ENCODE data around the gene VIPR2.

DNA sequence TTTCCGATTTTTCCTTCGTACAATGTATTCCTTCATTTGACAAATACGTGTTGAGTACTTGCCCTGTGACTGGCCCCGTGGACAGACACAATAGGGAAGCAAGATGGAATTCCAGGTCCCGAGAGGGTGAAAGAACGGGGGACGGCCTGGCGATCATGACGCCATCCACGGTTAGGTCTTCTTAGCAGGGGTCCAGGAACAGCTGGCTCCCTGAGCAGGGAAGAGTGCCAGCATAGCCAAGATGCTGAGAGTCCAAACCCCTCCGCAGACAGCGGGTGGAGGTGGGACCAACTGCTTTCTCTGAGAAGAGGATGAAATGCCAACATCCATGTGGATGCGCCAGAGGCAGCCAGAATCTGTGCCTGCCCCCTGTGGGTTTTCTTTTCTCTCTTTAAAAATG lies 144.6 kb downstream of the VIPR2 start:
- no peak for TF ChIP-seq SMC3 (conservative IDR thresholded peaks at IDR 0.05; ENCODE audit: poor library complexity)
- TF ChIP-seq, protein P1, sequence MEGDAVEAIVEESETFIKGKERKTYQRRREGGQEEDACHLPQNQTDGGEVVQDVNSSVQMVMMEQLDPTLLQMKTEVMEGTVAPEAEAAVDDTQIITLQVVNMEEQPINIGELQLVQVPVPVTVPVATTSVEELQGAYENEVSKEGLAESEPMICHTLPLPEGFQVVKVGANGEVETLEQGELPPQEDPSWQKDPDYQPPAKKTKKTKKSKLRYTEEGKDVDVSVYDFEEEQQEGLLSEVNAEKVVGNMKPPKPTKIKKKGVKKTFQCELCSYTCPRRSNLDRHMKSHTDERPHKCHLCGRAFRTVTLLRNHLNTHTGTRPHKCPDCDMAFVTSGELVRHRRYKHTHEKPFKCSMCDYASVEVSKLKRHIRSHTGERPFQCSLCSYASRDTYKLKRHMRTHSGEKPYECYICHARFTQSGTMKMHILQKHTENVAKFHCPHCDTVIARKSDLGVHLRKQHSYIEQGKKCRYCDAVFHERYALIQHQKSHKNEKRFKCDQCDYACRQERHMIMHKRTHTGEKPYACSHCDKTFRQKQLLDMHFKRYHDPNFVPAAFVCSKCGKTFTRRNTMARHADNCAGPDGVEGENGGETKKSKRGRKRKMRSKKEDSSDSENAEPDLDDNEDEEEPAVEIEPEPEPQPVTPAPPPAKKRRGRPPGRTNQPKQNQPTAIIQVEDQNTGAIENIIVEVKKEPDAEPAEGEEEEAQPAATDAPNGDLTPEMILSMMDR (IDR thresholded peaks at IDR 0.05; ENCODE audit: poor library complexity, severe bottlenecking): no peak
- TF ChIP-seq POLR2AphosphoS5 (IDR thresholded peaks at IDR 0.05): no peak
- no peak for TF ChIP-seq TAF1 (IDR thresholded peaks at IDR 0.05; ENCODE audit: low read depth)
- TF ChIP-seq EZH2 (IDR thresholded peaks at IDR 0.05; ENCODE audit: borderline replicate concordance, insufficient read depth, low read length, poor library complexity, severe bottlenecking): no peak
- no peak for TF ChIP-seq MXI1 (conservative IDR thresholded peaks at IDR 0.05; ENCODE audit: poor library complexity, severe bottlenecking)
- no peak for TF ChIP-seq EP300 (conservative IDR thresholded peaks at IDR 0.05; ENCODE audit: poor library complexity, severe bottlenecking)
- TF ChIP-seq RAD21 (conservative IDR thresholded peaks at IDR 0.05): no peak

Data from neural cell (in vitro differentiated cells).